Inferior parietal cortex (tissue), 1 donor: ENCODE data around the gene GJD3.

ENCODE experiments used
- DNase-seq: peaks from one replicate; pipeline ENCODE4 v3.0.0-alpha.2; 2016; ENCODE audit errors: extremely low spot score

GJD3 gene

GRCh38 chr17:40352237-40352778, 12.2 kb downstream of the GJD3 start:
- DNase-seq = no peak

- no peak for DNase-seq
These were observed 12.9 kb downstream of the GJD3 start for GRCh38 chr17:40351359-40352236.

- no peak for DNase-seq
These were observed 13.7 kb downstream of the GJD3 start for GRCh38 chr17:40350689-40351358.

- DNase-seq = no peak
These were observed 14.4 kb downstream of the GJD3 start for GRCh38 chr17:40349895-40350688.

GRCh38 chr17:40349477-40349894, 15.1 kb downstream of the GJD3 start:
- no peak for DNase-seq

GRCh38 chr17:40348562-40349476, 15.7 kb downstream of the GJD3 start:
- DNase-seq = peak; percentile 47

GRCh38 chr17:40348136-40348504, 16.4 kb downstream of the GJD3 start:
- DNase-seq = no peak

- no peak for DNase-seq
These were observed 17.0 kb downstream of the GJD3 start for GRCh38 chr17:40347319-40348135.

- no peak for DNase-seq
These were observed 17.8 kb downstream of the GJD3 start for GRCh38 chr17:40346765-40347158.

GRCh38 chr17:40345994-40346764, 18.4 kb downstream of the GJD3 start:
- no peak for DNase-seq

GRCh38 chr17:40345161-40345993, 19.2 kb downstream of the GJD3 start:
- DNase-seq = no peak

GRCh38 chr17:40344421-40345160, 19.9 kb downstream of the GJD3 start:
- DNase-seq = no peak

- no peak for DNase-seq
These were observed 21.1 kb downstream of the GJD3 start for GRCh38 chr17:40343219-40344119.

- DNase-seq = no peak
These were observed 21.9 kb downstream of the GJD3 start for GRCh38 chr17:40342504-40343218.

GRCh38 chr17:40341808-40342503, 22.6 kb downstream of the GJD3 start:
- DNase-seq = no peak
